ENCODE data around the gene ADAT3.

ADAT3 gene

DNA sequence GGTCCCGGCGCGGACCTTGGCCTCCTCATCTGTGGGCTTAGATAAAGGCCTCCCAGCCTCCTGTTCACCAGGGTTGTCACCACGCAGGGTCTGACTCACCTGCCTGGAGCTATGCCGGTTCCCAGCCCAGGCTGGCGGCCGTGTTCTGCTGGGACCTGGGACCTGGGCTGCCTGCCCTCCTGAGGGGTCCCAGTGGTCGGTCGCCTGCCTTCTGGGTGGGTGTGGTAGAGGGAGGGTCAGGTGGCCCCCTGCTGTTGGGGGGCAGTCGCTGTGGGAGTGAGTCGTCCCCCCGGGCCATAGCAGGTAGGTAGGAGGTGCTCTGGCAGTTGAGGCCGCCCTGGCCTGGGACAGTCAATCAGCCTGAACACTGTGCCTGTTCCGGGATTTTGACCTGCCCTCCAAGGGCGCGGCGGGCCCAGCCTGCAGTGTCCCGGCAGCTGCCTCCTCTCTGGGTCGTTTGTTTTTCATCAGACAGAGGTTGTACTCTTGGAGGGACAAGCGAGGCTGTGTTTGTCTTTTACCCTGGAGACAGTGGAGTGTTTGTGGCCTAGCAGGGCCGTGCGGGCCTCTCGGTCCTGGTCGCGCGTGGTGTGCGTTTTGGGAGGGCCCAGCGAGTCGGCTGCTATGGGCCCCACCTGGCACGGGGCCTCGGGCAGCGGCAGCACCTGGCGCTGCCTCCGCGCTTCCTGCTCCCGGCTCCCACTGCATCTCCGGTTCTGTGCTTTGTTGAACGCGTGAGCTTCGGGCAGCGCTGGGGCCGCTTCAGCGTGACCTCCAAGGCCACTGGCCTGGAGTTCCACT is 2.6 kb downstream of the ADAT3 start:
- Histone ChIP-seq H3K36me3 (no peaks in the 10 kb centered on the region), H3K4me1 (ENCODE audit: control insufficient read depth in 1 of 2, insufficient read depth in 1 of 2, low read depth in 1 of 2, low read length in 1 of 2) (peaks cover 12 to 19% of the 10 kb centered on the region in 2 experiments), H3K27me3 (peaks cover 8% of the 10 kb centered on the region), H3K27ac (no peak overlapping the region), H3K9me3 (no peaks in the 10 kb centered on the region), H3K4me3 (ENCODE audit: low read depth in 1 of 2, low read length in 1 of 2) (no peak overlapping the region)
- TF ChIP-seq, protein P1, sequence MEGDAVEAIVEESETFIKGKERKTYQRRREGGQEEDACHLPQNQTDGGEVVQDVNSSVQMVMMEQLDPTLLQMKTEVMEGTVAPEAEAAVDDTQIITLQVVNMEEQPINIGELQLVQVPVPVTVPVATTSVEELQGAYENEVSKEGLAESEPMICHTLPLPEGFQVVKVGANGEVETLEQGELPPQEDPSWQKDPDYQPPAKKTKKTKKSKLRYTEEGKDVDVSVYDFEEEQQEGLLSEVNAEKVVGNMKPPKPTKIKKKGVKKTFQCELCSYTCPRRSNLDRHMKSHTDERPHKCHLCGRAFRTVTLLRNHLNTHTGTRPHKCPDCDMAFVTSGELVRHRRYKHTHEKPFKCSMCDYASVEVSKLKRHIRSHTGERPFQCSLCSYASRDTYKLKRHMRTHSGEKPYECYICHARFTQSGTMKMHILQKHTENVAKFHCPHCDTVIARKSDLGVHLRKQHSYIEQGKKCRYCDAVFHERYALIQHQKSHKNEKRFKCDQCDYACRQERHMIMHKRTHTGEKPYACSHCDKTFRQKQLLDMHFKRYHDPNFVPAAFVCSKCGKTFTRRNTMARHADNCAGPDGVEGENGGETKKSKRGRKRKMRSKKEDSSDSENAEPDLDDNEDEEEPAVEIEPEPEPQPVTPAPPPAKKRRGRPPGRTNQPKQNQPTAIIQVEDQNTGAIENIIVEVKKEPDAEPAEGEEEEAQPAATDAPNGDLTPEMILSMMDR (IDR thresholded peaks at IDR 0.05), result no peak

DNA sequence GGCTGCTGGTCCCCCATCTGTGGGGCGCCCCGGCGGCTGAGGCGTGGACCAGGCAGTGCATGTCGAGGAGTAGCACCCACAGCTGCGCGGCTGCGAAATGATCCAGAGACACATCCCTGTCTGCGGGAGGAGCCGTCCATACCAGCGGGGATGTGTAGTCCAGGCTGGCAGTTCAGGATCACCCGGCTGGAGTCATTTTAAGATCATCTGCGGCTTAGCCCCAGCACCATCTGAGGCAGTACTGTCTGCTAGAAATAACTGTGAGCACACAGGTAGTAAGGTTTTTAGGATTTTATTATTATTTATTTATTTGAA is 3.1 kb downstream of the ADAT3 start:
- TF ChIP-seq, protein P1 (IDR thresholded peaks at IDR 0.05), result no peak
- Histone ChIP-seq H3K27ac (no peak overlapping the region), H3K9me3 (no peaks in the 10 kb centered on the region), H3K36me3 (peaks cover 5% of the 10 kb centered on the region), H3K27me3 (peaks cover 8% of the 10 kb centered on the region), H3K4me3 (ENCODE audit: low read depth in 1 of 2, low read length in 1 of 2) (no peak overlapping the region), H3K4me1 (ENCODE audit: control insufficient read depth in 1 of 2, insufficient read depth in 1 of 2, low read depth in 1 of 2, low read length in 1 of 2) (peaks cover 12 to 16% of the 10 kb centered on the region in 2 experiments)

DNA sequence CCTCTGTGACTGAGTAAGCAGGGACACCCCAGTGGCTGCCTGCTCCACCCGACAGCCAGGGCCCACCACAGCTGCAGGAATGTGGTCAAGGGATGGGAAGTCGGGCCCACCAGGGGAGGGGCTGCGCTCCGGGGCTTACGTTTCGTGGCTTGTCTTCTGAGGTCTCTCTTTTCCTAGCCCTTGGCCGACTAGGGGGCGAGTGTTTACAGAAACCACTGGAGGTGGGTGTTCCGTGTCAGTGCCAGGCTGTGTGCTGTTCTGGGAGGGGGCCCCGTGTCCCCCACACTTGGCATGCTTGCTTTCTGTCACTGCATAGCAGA is 4.5 kb downstream of the ADAT3 start:
- H3K27ac ChIP-seq, result no peak overlapping the region

DNA sequence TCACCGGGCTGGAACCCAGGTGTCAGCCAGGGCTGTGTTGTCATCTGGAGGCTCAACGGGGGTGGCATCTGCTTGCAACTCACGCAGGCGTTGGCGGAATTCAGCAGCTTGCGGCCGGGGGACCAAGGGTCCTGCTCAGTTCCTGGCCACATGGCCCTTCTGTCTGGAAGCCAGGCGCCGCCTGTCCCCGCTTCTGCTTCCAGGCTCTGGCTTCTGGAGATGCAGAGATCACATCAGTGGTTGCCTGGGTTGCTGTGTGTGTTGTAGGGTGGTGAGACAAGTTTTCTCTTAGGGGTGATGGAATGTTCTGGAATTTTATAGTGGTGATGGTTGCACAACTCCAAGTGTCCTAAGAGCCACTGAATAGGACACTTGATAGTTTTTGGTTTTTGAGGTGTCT is 5.0 kb downstream of the ADAT3 start:
- Histone ChIP-seq H3K36me3 (peaks cover 5% of the 10 kb centered on the region), H3K4me1 (ENCODE audit: control insufficient read depth in 1 of 2, insufficient read depth in 1 of 2, low read depth in 1 of 2, low read length in 1 of 2) (peaks cover 1 to 5% of the 10 kb centered on the region in 2 experiments), H3K4me3 (ENCODE audit: low read depth in 1 of 2, low read length in 1 of 2) (no peak overlapping the region), H3K27ac (no peak overlapping the region), H3K27me3 (peaks cover 8% of the 10 kb centered on the region), H3K9me3 (no peaks in the 10 kb centered on the region)
- TF ChIP-seq, protein P1 (IDR thresholded peaks at IDR 0.05), result no peak

More for the DNA sequence above, 4.5 kb downstream of the ADAT3 start:
- Histone ChIP-seq H3K27me3 (peaks cover 8% of the 10 kb centered on the region), H3K36me3 (peaks cover 5% of the 10 kb centered on the region), H3K4me3 (ENCODE audit: low read depth in 1 of 2, low read length in 1 of 2) (no peak overlapping the region), H3K9me3 (no peaks in the 10 kb centered on the region), H3K4me1 (ENCODE audit: control insufficient read depth in 1 of 2, insufficient read depth in 1 of 2, low read depth in 1 of 2, low read length in 1 of 2) (peaks cover 6 to 8% of the 10 kb centered on the region in 2 experiments)
- TF ChIP-seq, protein P1 (IDR thresholded peaks at IDR 0.05), result no peak

DNA sequence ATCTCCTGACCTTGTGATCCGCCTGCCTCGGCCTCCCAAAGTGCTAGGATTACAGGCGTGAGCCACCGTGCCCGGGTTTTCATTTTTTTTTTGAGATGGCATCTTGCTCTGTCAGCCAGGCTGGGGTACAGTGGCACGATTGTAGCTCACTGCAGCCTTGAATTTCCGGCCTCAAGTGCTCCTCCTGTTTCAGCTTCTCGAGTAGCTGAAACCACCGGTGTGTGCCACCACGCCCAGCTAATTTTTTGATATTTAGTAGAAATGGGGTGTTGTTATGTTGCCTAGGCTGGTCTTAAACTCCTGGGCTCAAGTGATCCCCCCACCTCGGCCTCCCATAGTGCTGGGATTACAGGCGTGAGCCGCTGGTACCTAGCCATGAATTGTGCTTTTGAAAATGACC is 5.9 kb downstream of the ADAT3 start:
- Histone ChIP-seq H3K4me1 (ENCODE audit: control insufficient read depth in 1 of 2, insufficient read depth in 1 of 2, low read depth in 1 of 2, low read length in 1 of 2) (no peaks in the 10 kb centered on the region), H3K27ac (no peak overlapping the region), H3K4me3 (ENCODE audit: low read depth in 1 of 2, low read length in 1 of 2) (no peak overlapping the region), H3K27me3 (peaks cover 8% of the 10 kb centered on the region), H3K36me3 (peaks cover 5% of the 10 kb centered on the region), H3K9me3 (no peaks in the 10 kb centered on the region)
- TF ChIP-seq, protein P1 (IDR thresholded peaks at IDR 0.05), result no peak
